ENCODE results near the gene ZBP1.

Gene ZBP1

DNA sequence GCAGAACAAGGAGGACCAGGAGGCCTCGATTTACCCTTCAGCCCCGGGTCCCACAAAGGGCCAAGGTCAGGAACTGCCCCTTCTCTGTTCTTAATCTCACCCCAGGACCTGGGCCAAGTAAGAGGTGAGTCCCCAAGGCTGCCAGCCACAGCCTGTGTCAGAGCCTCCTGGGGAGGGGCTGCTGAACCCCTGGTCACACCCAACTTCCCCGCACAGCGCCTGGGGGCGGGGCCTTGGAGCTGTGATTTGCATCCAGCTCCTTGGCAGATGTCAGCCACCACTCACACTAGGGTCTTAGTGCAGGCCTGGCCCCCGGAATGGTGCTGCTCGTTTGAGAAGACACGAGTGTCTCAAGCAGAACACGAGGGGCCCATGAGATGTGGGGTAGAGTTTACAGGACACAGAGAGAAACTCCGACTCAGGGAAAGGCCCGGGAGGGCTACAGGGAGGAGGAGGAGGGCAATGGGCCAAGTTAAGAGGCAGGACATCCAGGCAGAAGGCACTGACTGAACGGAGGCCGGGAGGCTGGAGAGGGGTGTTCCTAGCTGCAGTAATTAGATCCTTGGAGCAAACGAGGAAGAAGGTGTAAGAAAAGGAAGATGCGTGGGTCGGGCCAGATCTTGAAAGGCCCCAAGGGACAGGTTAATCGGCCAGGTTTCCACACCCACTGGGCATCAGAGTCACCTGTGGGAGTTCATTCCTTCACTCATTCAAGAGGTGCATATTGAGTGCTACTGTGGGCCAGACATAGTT lies 26.9 kb downstream of the ZBP1 start:
- in situ Hi-C loops (cut with HindIII; ENCODE audit: low pct_ligation_motif_present, low pct_unique_long_range_greater_than_20kb, low sequenced_read_pairs) = no loop called here
- no peak for DNase-seq

DNA sequence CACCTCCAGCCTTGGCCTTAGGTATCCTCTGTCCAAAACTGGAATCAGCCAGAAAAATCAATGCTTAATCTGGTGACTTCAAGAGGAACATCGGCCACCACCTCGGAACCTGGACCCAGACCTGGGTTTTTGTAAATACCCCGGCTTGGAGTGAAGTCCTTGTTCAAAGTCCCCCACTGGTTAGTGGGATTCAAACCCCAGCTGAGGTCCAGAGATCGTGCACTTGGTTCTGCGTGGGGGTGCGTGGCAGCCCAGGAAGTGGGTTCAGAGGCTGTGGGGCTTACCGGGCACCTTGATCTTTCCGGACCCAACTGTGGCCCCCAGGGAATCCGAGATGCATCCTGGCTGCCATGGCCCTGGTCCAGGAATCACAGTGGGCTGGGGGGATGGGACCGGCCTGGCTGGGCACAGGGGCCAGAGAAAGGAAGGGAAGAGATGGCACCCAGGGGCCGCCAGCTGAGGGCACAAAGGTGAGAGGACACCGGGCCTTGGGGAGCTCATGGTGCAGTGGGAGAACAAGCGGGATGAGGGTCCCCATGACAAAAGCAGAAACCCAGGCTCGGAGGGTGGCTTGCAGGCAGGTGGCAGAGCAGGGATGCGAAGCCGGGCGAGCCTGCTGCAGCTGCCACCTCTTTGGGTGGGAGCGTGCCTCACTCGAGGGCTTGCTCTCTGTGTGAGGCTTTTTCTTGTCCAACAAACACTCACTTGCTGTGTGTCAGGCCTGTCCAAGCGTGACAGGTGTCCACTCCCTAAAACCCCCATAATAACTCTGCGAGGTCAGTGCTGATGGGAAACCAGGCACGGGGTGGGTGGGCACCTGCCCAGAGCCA lies 27.7 kb downstream of the ZBP1 start:
- in situ Hi-C loops (cut with HindIII; ENCODE audit: low pct_ligation_motif_present, low pct_unique_long_range_greater_than_20kb, low sequenced_read_pairs) = no loop called here
- DNase-seq = no peak

DNA sequence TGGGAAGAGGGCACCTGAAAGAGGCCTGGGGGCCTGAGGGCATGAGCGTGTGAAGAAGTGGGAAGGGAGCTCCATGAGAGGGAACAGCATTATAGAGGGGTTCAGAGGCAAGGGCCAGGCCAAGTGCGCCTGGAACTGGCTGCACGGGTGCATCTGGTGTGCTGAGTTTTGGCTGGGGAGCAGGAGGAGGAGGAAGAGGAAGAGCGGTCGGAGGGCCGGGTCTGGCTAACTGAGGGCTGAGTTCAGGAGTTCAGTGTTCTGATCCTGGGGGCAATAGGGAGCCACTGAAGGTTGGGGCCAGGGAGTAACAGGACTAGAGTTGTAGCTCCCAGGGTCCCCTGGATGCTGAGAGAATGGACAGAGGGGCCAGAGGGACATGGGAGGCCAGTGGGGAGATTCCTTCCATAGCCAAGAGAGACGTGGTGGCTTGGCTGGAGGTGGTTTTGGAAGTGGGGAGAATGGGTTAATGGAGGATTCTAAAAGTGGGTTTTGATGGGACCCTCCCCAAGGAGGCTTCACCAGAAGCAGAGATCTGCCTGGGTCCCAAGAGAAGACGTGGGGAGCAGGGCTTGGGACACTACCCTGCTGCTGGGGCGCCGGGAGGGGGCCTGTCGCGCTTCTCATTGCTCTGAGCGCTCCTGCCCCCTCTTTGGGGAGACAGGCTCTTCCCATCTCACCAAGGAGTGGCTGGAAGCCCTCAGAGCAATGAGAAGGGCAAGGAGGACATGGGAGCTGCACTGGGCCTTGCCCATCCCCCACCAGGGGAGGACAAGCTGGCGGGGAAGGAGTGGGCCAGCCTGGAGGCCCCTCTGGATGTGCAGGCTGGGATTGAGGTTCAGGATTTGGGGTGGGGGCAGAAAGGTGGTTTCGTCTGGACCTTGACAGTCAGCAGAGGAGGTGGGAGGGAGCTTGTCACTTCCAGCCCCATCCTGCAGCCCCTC lies 28.7 kb downstream of the ZBP1 start:
- in situ Hi-C loops (cut with HindIII; ENCODE audit: low pct_ligation_motif_present, low pct_unique_long_range_greater_than_20kb, low sequenced_read_pairs) = no loop called here
- DNase-seq = no peak

- in situ Hi-C loops (cut with HindIII; ENCODE audit: low pct_ligation_motif_present, low pct_unique_long_range_greater_than_20kb, low sequenced_read_pairs) = no loop called here
- no peak for DNase-seq
Measured at GRCh38 chr20:57590485-57591288, 29.5 kb downstream of the ZBP1 start.

DNA sequence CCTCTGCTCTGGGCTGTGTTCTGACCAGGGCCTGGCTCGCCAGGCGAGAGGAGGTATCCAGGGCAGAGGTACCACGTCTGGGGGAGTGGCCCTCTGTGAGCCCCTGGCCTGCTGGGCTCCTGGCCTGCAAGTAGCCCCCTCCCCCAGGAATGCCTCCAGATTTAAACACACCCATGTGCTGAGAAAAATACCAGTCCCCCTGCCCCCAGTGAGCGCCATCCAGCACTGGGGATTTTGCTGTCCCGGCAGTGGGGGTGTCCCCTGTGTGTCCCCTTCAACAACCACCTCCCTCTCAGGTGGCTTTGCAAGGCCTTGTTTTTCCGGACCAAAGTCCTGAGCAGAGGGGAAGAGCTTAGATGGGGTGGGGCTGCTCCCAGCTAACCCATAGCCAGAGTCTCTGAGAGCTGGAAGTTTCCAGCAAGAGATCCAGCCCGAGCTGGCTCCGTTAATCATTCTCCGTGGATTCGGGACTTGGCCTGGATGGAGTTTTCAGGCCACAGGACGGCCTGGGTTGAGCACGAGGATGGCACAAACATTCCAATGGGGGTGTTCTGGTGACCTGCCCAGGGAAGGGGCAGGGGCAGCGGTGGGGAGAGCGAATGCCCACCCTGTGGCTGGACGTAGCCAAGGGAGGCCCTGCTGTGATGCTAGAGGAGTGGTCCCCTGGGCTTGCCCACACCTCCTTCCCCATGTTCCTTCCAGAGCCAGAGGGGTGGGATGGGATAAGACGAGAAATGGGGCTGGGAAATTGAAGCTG lies 30.3 kb downstream of the ZBP1 start:
- in situ Hi-C loops (cut with HindIII; ENCODE audit: low pct_ligation_motif_present, low pct_unique_long_range_greater_than_20kb, low sequenced_read_pairs) = no loop called here
- DNase-seq = no peak

DNA sequence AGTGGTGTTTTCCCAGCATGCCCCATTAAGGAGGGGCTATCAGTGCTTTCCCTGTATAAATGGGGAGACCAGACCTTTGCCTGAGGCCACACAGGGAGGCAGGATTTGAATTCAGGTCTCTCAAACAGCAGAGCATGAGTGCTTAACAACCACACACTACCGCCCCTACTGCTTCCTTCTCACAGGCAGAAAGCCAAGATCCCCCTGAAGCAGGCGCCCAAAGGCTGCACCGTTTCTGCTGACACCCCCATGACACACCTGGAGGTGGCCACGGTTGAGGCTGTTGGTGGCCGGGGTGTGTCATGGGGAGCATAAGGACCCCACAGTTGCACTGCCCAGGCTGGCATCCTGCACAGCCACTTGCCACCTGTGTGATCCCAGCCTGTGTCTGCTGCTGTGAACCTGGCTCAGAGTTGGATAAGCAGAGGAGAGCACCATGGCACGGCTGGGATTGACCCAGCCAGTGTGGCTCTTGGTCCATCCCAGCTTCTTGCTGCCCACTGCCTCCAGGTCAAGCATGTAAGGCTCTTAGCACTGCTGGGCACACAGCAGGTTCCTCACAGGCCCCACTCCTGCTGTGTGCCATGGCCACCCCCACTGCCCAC lies 31.0 kb downstream of the ZBP1 start:
- no peak for DNase-seq
- in situ Hi-C loops (cut with HindIII; ENCODE audit: low pct_ligation_motif_present, low pct_unique_long_range_greater_than_20kb, low sequenced_read_pairs) = no loop called here

DNA sequence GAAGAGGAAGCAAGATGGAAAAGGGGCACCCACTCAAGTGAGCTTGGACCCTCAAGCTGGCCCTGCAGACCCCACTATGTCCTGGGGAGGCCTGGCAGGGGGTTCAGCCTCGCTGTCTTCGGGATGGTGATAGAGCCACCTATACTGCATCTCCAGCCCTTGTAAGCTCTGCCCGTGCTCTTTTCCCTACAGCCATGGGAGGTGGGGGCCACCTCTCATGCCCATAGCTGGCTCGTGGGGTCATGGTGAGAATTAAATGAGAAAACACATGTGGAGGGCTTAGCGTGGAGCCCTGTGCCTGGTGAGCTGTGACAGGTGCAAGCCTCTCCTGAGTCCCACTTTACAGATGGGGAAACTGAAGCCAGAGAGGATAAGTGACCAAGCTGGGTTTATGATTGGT lies 31.6 kb downstream of the ZBP1 start:
- in situ Hi-C loops (cut with HindIII; ENCODE audit: low pct_ligation_motif_present, low pct_unique_long_range_greater_than_20kb, low sequenced_read_pairs) = no loop called here

GRCh38 chr20:57587989-57588377 lies 32.2 kb downstream of the ZBP1 start:
- DNase-seq = no peak
- in situ Hi-C loops (cut with HindIII; ENCODE audit: low pct_ligation_motif_present, low pct_unique_long_range_greater_than_20kb, low sequenced_read_pairs) = no loop called here

More for the DNA sequence above, 31.6 kb downstream of the ZBP1 start:
- DNase-seq = no peak

GRCh38 chr20:57587278-57587988 lies 32.8 kb downstream of the ZBP1 start:
- no peak for DNase-seq
- in situ Hi-C loops (cut with HindIII; ENCODE audit: low pct_ligation_motif_present, low pct_unique_long_range_greater_than_20kb, low sequenced_read_pairs) = no loop called here

DNA sequence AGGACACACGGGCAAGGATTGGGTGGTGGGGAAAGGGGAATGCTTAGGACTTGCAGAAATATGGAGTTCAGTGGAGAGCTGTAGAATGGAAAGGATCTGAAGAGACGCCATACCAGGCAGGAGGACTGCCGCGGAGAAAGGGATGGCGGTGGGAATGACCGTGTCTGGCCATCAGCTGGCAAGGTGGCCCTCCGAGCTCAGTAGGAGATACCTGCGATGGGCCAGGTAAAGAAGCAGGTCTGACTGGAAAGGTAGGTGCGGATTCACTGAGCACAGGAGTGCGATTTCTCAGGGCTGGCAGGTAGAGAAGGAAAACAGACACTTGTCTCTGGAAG lies 33.3 kb downstream of the ZBP1 start:
- DNase-seq = no peak
- in situ Hi-C loops (cut with HindIII; ENCODE audit: low pct_ligation_motif_present, low pct_unique_long_range_greater_than_20kb, low sequenced_read_pairs) = no loop called here

DNA sequence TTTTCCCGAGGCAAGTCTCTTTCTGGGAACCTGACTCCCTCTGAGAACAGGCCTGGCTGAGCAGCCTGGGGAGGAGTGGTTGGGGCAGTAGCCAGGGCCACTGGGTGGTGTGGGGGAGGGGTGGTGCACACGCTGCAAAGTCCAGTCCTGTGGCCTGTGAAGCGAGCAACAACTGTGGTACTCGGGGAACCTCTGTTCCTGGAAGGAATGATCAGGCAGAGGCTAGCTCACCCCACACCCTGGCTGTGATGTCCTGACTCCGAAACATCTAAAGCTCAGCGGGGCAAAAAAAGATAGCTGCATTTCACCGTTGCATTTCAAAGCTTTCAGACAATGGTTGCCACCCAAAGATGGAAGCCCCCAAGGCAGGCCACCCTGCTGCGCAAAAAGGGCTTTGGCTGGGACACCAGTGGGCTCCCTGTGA lies 33.8 kb downstream of the ZBP1 start:
- DNase-seq = no peak
- in situ Hi-C loops (cut with HindIII; ENCODE audit: low pct_ligation_motif_present, low pct_unique_long_range_greater_than_20kb, low sequenced_read_pairs) = no loop called here

GRCh38 chr20:57585466-57586213 lies 34.6 kb downstream of the ZBP1 start:
- DNase-seq = no peak
- in situ Hi-C loops (cut with HindIII; ENCODE audit: low pct_ligation_motif_present, low pct_unique_long_range_greater_than_20kb, low sequenced_read_pairs) = no loop called here

GRCh38 chr20:57584768-57585461 lies 35.3 kb downstream of the ZBP1 start:
- in situ Hi-C loops (cut with HindIII; ENCODE audit: low pct_ligation_motif_present, low pct_unique_long_range_greater_than_20kb, low sequenced_read_pairs) = no loop called here
- no peak for DNase-seq

- DNase-seq = no peak
- in situ Hi-C loops (cut with HindIII; ENCODE audit: low pct_ligation_motif_present, low pct_unique_long_range_greater_than_20kb, low sequenced_read_pairs) = no loop called here
Measured at GRCh38 chr20:57583289-57584257, 36.7 kb downstream of the ZBP1 start.
